CD4-positive, alpha-beta T cell treated with Interleukin-21 for 1 hour (primary cell): ENCODE data around the gene IFT88.

Source experiments
- DNase-seq: peaks from one replicate; pipeline ENCODE4 v3.0.0-alpha.2; 2020

Gene IFT88, protein sequence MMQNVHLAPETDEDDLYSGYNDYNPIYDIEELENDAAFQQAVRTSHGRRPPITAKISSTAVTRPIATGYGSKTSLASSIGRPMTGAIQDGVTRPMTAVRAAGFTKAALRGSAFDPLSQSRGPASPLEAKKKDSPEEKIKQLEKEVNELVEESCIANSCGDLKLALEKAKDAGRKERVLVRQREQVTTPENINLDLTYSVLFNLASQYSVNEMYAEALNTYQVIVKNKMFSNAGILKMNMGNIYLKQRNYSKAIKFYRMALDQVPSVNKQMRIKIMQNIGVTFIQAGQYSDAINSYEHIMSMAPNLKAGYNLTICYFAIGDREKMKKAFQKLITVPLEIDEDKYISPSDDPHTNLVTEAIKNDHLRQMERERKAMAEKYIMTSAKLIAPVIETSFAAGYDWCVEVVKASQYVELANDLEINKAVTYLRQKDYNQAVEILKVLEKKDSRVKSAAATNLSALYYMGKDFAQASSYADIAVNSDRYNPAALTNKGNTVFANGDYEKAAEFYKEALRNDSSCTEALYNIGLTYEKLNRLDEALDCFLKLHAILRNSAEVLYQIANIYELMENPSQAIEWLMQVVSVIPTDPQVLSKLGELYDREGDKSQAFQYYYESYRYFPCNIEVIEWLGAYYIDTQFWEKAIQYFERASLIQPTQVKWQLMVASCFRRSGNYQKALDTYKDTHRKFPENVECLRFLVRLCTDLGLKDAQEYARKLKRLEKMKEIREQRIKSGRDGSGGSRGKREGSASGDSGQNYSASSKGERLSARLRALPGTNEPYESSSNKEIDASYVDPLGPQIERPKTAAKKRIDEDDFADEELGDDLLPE

DNA sequence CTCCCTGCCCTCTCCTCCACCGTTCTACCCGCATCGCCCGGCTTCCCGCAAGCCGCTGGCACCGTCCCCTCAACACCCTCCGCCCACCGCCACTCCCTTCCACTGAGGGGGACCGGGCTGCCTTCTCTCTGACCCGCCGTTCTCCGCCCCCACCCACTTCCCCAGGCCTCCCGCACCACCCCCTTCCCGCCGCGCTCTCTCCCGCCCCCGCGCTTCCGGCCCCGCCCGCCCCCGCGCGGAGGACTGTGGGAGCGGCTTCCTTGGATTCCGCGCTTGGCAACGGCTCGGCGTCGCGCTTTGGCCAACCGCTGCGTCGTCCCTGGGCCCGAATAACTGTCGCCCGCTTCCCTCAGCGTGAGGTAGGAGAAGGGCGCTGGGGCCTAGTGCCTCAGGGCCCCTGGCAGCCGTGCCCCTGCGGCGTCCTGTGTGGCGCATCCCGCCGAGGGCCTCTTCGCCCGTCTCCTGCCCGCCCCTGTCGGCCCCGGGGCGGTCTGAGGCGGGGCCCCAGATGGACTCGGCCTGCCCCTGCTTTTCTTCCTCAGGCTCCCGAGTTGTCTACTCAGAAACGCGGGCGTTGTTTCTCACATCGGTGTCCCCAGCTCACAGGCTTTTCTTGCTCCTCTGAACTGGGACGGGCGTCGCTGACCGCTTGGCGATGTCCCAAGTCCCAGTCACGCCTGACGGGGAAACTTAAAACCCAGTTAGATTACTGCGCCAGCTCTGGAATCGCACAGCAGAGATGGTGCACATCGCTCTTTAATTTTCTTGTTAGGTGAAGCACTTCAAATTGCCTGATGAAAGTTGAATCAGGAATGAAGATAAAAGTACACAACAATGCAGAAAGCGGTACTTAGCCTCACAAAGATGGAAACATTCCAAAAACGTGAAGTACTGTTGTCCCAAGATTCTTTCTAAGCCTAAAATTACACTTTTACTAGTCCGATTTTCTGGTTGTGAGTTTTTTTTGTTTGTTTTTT, at the start of gene IFT88:
TSS of gene IFT88 (plus strand) at position 260 of the 977 bp plus-strand sequence. CDS start 7,229 bp downstream, outside the sequence.
- peak; percentile 85 for DNase-seq

DNA sequence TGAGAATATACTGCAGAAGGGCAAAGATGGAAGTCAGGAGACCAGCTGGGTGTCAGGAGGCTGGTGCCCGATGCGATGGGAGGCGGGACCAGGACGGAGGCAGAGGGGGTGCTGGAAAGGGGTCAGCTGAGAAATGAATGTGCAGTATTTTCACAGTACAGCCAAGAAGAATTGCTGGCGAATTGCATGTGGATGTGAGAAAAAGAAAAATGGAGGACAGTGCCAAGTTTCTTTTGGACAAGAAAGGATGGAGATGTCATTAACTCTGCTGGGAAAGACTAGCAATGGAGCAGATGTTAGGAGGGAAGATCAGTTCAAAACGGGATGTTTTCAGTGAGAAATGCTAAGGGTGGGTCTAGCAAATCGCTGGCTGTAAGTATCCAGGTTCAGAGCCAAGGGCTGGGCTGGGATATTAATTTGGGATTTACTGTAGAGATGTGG, 48.3 kb upstream of the IFT88 start:
- DNase-seq, result no peak

DNA sequence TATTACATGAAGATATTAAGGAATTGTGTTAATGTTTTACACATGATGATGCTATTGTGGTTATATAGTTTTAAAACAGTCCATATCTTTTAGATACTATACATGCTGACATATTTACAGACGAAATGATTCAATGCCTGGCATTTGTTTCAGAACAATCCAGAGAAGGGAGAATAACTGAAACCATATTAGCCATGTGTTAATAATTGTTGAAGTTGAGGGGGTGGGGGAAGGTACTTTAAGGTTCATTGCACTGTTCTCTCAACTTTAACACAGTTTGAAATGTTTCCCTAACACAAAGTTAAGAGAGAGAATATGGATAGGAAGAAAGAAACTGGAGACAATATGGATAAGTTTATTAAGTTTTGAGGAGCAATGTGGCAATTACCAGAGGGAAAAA, 47.1 kb upstream of the IFT88 start:
- DNase-seq, result no peak

GRCh38 chr13:20521364-20522115, 45.4 kb upstream of the IFT88 start:
- no peak for DNase-seq

- peak; percentile 25 for DNase-seq
These were observed 41.8 kb upstream of the IFT88 start for GRCh38 chr13:20525144-20525600.

- DNase-seq, result peak; percentile 77
These were observed 41.1 kb upstream of the IFT88 start, which contains the start of gene CRYL1 for GRCh38 chr13:20525601-20526544. Gene CRYL1 (minus strand): TSS chr13:20525857. CDS start chr13:20525794, 63 bp downstream.

DNA sequence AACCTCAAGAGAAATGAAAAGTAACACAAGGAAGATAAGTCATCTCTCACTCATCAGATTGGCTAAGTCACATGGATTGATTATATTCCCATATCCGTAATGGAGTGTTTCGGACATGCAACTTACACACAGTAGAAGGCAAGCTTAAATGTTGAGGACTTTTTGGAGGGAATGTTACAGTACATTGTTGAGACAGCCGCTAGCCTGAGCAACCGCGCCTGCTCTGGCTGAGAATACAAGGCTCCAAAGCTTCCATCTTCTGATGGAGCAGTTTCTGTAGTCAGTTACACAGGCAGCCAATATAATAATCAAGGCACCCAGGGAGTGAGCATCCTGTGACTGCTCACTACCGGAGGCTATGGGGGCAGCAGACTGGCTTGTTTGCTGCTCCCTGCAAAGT, 40.3 kb upstream of the IFT88 start:
- no peak for DNase-seq

DNA sequence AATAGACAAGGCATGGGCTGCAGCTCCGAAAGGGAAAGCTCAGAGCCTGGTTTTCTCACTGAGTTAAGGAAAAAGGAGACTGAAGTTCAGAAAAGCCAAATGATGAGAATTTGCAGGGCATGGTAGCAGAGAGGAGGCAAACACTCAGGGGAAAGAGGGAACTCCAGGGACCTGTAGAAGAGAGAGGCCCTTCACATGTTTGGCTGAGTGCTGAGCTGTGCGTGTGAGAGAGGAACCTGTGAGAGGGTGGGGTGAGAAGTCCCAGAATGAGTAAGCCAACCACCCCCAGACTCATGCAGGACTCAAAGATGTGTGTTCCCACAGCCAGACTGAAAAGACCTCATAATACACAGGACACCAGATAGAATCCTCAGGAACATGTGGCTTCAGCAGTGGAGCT, 38.5 kb upstream of the IFT88 start:
- DNase-seq, result no peak

- DNase-seq, result no peak
These were observed 32.8 kb upstream of the IFT88 start for GRCh38 chr13:20534038-20534608.

- DNase-seq, result no peak
These were observed 30.0 kb upstream of the IFT88 start for GRCh38 chr13:20536992-20537391.

- no peak for DNase-seq
These were observed 22.6 kb upstream of the IFT88 start for GRCh38 chr13:20544201-20544923.

- no peak for DNase-seq
These were observed 20.4 kb upstream of the IFT88 start for GRCh38 chr13:20546556-20546955.

DNA sequence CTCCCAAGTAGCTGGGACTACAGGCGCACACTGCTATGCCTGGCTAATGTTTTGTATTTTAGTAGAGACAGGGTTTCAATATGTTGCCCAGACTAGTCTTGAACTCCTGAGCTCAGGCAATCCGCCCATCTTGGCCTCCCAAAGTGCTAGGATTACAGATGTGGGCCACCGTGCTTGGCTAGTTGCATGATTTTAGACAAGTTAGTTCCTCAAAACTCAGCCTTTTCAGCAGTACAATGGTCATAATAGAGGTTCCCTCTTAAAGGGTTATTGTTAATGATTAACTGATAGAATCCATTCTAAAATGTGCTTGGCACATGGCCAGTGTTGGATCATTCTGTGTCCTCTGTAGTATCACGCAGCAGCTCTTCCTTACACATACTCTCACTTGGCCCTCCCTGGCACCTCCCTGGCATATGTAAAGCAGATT, 19.5 kb upstream of the IFT88 start:
- DNase-seq, result no peak

DNA sequence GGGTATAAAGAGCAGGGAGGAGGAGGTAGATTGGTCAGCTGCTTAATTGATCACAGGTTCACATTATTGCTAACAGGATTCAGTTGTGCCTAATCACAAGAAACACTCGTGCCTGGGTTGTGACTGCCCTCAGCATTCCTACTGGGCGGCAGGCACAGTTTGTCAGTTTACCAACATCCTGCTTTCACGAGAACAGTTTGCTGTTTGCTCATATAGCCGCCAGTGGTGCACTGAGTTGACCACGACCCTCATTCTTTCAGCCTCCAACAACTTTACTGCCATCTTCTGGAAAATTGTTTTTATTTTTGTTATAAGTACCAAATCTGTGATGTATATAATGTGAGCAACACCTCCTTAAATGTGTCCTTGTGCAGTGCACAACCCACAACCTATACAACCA, 16.2 kb upstream of the IFT88 start:
- no peak for DNase-seq

DNA sequence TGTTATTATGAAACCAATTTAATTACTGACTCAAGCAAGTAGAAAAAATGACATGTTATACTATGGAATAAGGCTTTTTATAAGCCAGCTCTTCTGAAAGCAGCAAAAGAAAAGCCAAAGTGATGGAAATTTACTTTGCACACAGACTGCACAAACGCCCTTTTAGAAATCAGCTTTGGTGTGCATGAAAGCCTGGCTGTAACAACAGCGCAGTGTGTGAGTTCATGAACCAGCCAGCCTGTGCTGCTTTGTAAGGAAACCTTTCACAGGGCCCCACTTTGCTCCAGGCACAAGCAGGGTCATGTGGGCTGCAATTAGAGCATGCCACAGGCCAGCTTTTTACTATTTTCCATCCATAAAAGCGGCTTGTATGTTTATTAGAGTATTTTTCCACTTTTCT, 13.6 kb upstream of the IFT88 start:
- DNase-seq, result no peak

DNA sequence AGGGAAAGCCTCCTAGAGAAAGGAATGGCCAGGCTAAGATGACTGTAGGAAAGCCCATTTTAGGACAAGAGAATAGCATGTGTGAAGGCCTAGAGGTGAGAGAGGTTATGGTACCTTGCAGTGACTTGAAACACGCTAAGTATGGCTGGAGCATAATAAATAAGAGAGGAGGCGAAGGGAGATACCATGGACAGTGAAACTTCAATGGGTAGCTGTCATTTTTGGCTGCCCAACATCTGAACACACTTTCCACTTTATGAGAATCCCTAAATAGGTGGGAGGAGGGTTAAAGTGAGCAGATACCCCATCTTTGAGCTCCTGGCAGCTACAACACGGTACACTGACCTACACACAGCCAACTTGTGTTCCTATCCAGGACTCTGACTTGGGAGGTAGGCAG, 8.0 kb upstream of the IFT88 start:
- no peak for DNase-seq

DNA sequence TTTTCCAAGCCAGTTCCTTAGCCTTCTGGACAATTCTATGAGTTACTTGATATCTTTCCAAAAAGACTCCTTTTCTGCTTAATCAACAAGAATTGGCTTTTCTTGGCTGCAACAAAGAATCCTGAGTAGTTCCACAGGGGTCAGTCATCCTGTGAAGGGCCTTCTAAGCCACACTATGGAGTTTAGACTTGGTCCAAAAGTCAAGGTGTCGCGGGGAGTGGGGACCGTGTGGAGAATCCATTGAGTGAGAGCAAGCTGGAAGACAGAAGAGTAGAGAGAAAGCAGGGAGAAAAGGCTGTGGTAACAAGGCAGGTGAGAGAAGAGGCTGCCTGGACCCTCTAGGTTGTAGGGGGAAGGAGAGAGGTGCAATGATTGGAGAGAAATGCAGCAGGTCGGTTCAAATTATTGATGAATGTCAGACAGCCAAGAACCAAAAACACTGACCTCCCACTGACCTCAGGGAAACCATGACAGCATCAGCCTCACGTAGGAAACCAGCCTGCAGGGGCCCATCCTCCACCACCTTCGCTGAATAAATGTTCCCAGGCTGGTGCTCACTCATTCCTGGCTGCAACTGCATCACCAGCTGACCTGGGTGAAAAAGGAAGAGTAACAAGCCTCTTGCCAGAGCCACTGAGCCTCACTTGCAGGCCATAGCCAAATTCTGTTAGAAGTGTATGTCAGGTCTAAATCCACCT, 7.1 kb upstream of the IFT88 start:
- no peak for DNase-seq

DNA sequence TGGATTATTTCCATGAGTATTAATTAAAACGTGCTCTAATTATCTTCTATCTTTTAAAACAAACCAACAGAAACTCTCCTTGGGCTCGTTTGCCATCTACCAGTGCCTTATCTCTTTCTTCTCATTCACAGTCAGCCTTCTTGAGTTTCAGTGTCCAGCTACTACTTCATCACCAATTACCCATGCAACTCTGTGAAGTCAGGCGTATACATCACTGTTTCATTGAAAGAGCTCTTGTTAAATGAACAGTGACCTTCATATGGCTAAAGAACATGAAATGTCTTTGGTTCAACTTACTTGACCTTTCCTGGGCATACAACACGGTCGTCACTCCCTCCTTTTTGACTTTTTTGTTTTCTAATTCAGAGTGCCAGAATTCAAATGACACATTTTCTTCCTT, 5.2 kb upstream of the IFT88 start:
- DNase-seq, result no peak
